NCI-H2081 (cell line): ENCODE measurements around the gene DARS2.
A peak's percentile ranks its signal among the peaks of the same experiment; 100 is the strongest.
"Not testable (repeated sequence)": the region's sequence is repeated elsewhere in the genome, so short reads cannot be mapped to it uniquely, and the experiment has no call there.

Experiments
- DNase-seq, 2 experiments: peaks; one replicate each; lab custom pipeline; 2025; lab: John Stamatoyannopoulos, UW

Gene DARS2

GRCh38 chr1:173824315-173825081 lies at the start of gene DARS2, which contains the start of gene CENPL:
Gene DARS2, plus strand, starts transcription at chr1:173824673. Its CDS starts 557 bp downstream, at chr1:173825230.
Gene CENPL, minus strand, starts transcription at chr1:173824883. Its CDS starts 13,584 bp downstream, at chr1:173811299.
- peak; percentile 97 to 99 for DNase-seq

- no peak for DNase-seq
These were observed 48.8 kb upstream of the DARS2 start for GRCh38 chr1:173775578-173776226.

- DNase-seq = no peak
These were observed 44.5 kb upstream of the DARS2 start for GRCh38 chr1:173779936-173780335.

GRCh38 chr1:173784997-173785396 lies 39.5 kb upstream of the DARS2 start:
- no peak for DNase-seq

- no peak for DNase-seq
These were observed 34.6 kb upstream of the DARS2 start for GRCh38 chr1:173789841-173790240.

- no peak for DNase-seq
These were observed 26.4 kb upstream of the DARS2 start for GRCh38 chr1:173798078-173798477.

- not testable (repeated sequence) for DNase-seq
These were observed 24.5 kb upstream of the DARS2 start for GRCh38 chr1:173799995-173800394.

GRCh38 chr1:173802961-173803360 lies 21.5 kb upstream of the DARS2 start:
- no peak for DNase-seq

GRCh38 chr1:173813654-173814053 lies 10.8 kb upstream of the DARS2 start:
- DNase-seq = not testable (repeated sequence)

GRCh38 chr1:173818459-173818858 lies 6.0 kb upstream of the DARS2 start:
- no peak for DNase-seq

GRCh38 chr1:173821680-173822079 lies 2.8 kb upstream of the DARS2 start:
- DNase-seq = no peak

- DNase-seq = no peak
These were observed 625 bp upstream of the DARS2 start for GRCh38 chr1:173823781-173824314.

- no peak for DNase-seq
These were observed 3.1 kb downstream of the DARS2 start for GRCh38 chr1:173827611-173828010.

GRCh38 chr1:173832748-173833147 lies 8.3 kb downstream of the DARS2 start:
- no peak for DNase-seq

- DNase-seq = no peak
These were observed 27.6 kb downstream of the DARS2 start for GRCh38 chr1:173852105-173852504.

- no peak for DNase-seq
These were observed 28.6 kb downstream of the DARS2 start for GRCh38 chr1:173853074-173853473.

- DNase-seq = no peak
These were observed 31.5 kb downstream of the DARS2 start for GRCh38 chr1:173856014-173856413.

- DNase-seq = no peak
These were observed 32.4 kb downstream of the DARS2 start for GRCh38 chr1:173856903-173857302.

GRCh38 chr1:173857363-173857917 lies 33.0 kb downstream of the DARS2 start:
- no peak for DNase-seq

- not testable (repeated sequence) for DNase-seq
These were observed 35.1 kb downstream of the DARS2 start for GRCh38 chr1:173859547-173859946.

GRCh38 chr1:173860065-173860464 lies 35.6 kb downstream of the DARS2 start:
- no peak for DNase-seq

- no peak for DNase-seq
These were observed 37.3 kb downstream of the DARS2 start for GRCh38 chr1:173861731-173862145.
